ENCODE measurements around the gene PRCP.

GRCh38 chr11:82945682-82946081 lies 45.5 kb upstream of the PRCP start:
- TF ChIP-seq, protein P1, sequence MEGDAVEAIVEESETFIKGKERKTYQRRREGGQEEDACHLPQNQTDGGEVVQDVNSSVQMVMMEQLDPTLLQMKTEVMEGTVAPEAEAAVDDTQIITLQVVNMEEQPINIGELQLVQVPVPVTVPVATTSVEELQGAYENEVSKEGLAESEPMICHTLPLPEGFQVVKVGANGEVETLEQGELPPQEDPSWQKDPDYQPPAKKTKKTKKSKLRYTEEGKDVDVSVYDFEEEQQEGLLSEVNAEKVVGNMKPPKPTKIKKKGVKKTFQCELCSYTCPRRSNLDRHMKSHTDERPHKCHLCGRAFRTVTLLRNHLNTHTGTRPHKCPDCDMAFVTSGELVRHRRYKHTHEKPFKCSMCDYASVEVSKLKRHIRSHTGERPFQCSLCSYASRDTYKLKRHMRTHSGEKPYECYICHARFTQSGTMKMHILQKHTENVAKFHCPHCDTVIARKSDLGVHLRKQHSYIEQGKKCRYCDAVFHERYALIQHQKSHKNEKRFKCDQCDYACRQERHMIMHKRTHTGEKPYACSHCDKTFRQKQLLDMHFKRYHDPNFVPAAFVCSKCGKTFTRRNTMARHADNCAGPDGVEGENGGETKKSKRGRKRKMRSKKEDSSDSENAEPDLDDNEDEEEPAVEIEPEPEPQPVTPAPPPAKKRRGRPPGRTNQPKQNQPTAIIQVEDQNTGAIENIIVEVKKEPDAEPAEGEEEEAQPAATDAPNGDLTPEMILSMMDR (IDR thresholded peaks at IDR 0.05): no peak
- no peak for TF ChIP-seq POLR2A (IDR thresholded peaks at IDR 0.05)
